ENCODE results near the gene CMTM4. TPM values are rescaled to one million over a fixed set of nuclear protein-coding genes. Genes with fewer than 3 reads are reported as not detected.

Gene CMTM4
- polyA plus RNA-seq, 1 donor from 2014 or later = 27.2 TPM

GRCh38 chr16:66653581-66654350 lies 42.8 kb downstream of the CMTM4 start:
- no peaks in the 10 kb centered on the region for H3K79me2 ChIP-seq (replicated peaks; ENCODE audit: insufficient read depth, low read length)
- no peaks in the 10 kb centered on the region for H3K27me3 ChIP-seq (ENCODE audit: insufficient read depth, low read depth, low read length)
- H3F3A ChIP-seq (ENCODE audit: insufficient read depth, low read length, poor library complexity, severe bottlenecking) = peaks cover 7% of the 10 kb centered on the region
- H3K4me3 ChIP-seq (ENCODE audit: low read length) = no peak overlapping the region
- no peaks in the 10 kb centered on the region for H3K9me2 ChIP-seq (ENCODE audit: insufficient read depth, low read length)
- no peaks in the 10 kb centered on the region for H3K9me3 ChIP-seq (ENCODE audit: low read length)
- H3K4me2 ChIP-seq (ENCODE audit: low read length) = no peak overlapping the region
- no peaks in the 10 kb centered on the region for H4K20me1 ChIP-seq (ENCODE audit: insufficient read depth)
- H3K27ac ChIP-seq (ENCODE audit: low read length) = no peak overlapping the region
- TF ChIP-seq RAD21 (conservative IDR thresholded peaks at IDR 0.05) (no peak), POLR2AphosphoS5 (IDR thresholded peaks at IDR 0.05) (no peak), EZH2 (IDR thresholded peaks at IDR 0.05; ENCODE audit: borderline replicate concordance, insufficient read depth, low read length, poor library complexity, severe bottlenecking) (no peak), EP300 (conservative IDR thresholded peaks at IDR 0.05; ENCODE audit: poor library complexity, severe bottlenecking) (no peak), CTCF (IDR thresholded peaks at IDR 0.05; ENCODE audit: poor library complexity, severe bottlenecking) (no peak), REST (IDR thresholded peaks at IDR 0.05; ENCODE audit: borderline replicate concordance) (no peak), SMC3 (conservative IDR thresholded peaks at IDR 0.05; ENCODE audit: poor library complexity) (no peak), MXI1 (conservative IDR thresholded peaks at IDR 0.05; ENCODE audit: poor library complexity, severe bottlenecking) (no peak), TAF1 (IDR thresholded peaks at IDR 0.05; ENCODE audit: low read depth) (no peak)
- no peak overlapping the region for H3K9ac ChIP-seq (ENCODE audit: low read length)
- H2AFZ ChIP-seq (ENCODE audit: low read depth, low read length) = no peak overlapping the region
- H3K36me3 ChIP-seq (ENCODE audit: insufficient read depth, low read length) = no peaks in the 10 kb centered on the region

GRCh38 chr16:66652661-66653360 lies 43.7 kb downstream of the CMTM4 start:
- TF ChIP-seq REST (IDR thresholded peaks at IDR 0.05; ENCODE audit: borderline replicate concordance) (no peak), EZH2 (IDR thresholded peaks at IDR 0.05; ENCODE audit: borderline replicate concordance, insufficient read depth, low read length, poor library complexity, severe bottlenecking) (no peak), SMC3 (conservative IDR thresholded peaks at IDR 0.05; ENCODE audit: poor library complexity) (no peak), POLR2AphosphoS5 (IDR thresholded peaks at IDR 0.05) (no peak), TAF1 (IDR thresholded peaks at IDR 0.05; ENCODE audit: low read depth) (no peak), CTCF (IDR thresholded peaks at IDR 0.05; ENCODE audit: poor library complexity, severe bottlenecking) (no peak), RAD21 (conservative IDR thresholded peaks at IDR 0.05) (no peak), EP300 (conservative IDR thresholded peaks at IDR 0.05; ENCODE audit: poor library complexity, severe bottlenecking) (no peak), MXI1 (conservative IDR thresholded peaks at IDR 0.05; ENCODE audit: poor library complexity, severe bottlenecking) (no peak)
- H3K27ac ChIP-seq (ENCODE audit: low read length) = no peak overlapping the region
- no peaks in the 10 kb centered on the region for H3K27me3 ChIP-seq (ENCODE audit: insufficient read depth, low read depth, low read length)
- no peak overlapping the region for H3K4me2 ChIP-seq (ENCODE audit: low read length)
- H3K36me3 ChIP-seq (ENCODE audit: insufficient read depth, low read length) = no peaks in the 10 kb centered on the region
- H3K4me3 ChIP-seq (ENCODE audit: low read length) = no peak overlapping the region
- H3K9me3 ChIP-seq (ENCODE audit: low read length) = no peaks in the 10 kb centered on the region
- no peaks in the 10 kb centered on the region for H3K79me2 ChIP-seq (replicated peaks; ENCODE audit: insufficient read depth, low read length)
- no peak overlapping the region for H3K9ac ChIP-seq (ENCODE audit: low read length)
- peaks cover 7% of the 10 kb centered on the region for H3F3A ChIP-seq (ENCODE audit: insufficient read depth, low read length, poor library complexity, severe bottlenecking)
- H3K9me2 ChIP-seq (ENCODE audit: insufficient read depth, low read length) = no peaks in the 10 kb centered on the region
- no peaks in the 10 kb centered on the region for H4K20me1 ChIP-seq (ENCODE audit: insufficient read depth)
- no peak overlapping the region for H2AFZ ChIP-seq (ENCODE audit: low read depth, low read length)
